Stimulated activated naive CD8-positive, alpha-beta T cell treated with anti-CD3 and anti-CD28 coated beads, Interleukin-15, amount 100 ng/mL, for 72 hours (primary cell): ENCODE results near the gene CRNN.

ENCODE experiments used
- ATAC-seq: fragments of 150-1000 bp; cut with Tn5 transposase; 2 replicates; pipeline ENCODE4 v1.10.0; 2021; ENCODE audit warnings: mild to moderate bottlenecking, moderate library complexity
- DNase-seq, 2 donors: peaks; one replicate each; pipeline ENCODE4 v3.0.0; 2021 to 2022
- H3K27ac Mint-ChIP-seq, 2 donors: one replicate each; pipeline ENCODE4 v1.8.0; 2022; ENCODE audit warnings: mild to moderate bottlenecking in 2 of 2, mixed read lengths in 2 of 2, moderate library complexity in 2 of 2
- H3K27me3 Mint-ChIP-seq: one replicate; pipeline ENCODE4 v1.8.0; 2022; ENCODE audit warnings: mixed read lengths
- H3K4me1 Mint-ChIP-seq: one replicate; pipeline ENCODE4 v1.8.0; 2022; ENCODE audit warnings: mild to moderate bottlenecking, mixed read lengths
- H3K4me3 Mint-ChIP-seq, 2 donors: one replicate each; pipeline ENCODE4 v1.8.0; 2022; ENCODE audit warnings: mild to moderate bottlenecking in 2 of 2, mixed read lengths in 2 of 2, moderate library complexity in 1 of 2
- H3K9me3 Mint-ChIP-seq, 2 donors: one replicate each; pipeline ENCODE4 v1.8.0; 2022; ENCODE audit warnings: mixed read lengths in 2 of 2

CRNN gene

DNA sequence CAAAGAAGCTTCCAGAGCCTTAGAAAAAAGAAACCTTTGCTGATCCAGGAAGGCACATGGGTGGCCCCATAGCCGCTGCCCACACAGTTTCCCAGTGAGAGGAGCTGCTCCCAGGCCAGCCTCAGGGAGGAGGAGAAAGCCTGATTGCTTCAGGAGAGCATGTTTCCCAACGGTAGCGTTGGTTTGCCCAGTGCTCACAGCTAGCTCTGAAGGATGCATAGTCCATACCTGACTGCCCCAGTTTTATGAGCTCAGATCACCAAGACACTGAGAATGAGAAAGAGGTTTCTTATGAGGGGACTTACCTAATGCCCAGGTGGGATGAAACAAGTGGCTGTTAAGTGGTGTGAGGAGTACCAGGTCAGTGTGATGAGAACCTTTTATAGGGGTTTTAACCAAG, at the start of gene CRNN:
TSS of gene CRNN (minus strand) at position 355 of the 400 bp plus-strand sequence. CDS start 2,030 bp downstream, outside the sequence.
- ATAC-seq (no peak), DNase-seq (no peak)
- Mint-ChIP-seq H3K4me3 (no peak within 1 kb of the TSS), H3K27me3 (peaks cover 43% of the 10 kb centered on the region), H3K4me1 (no peaks in the 10 kb centered on the region), H3K9me3 (no peaks in the 10 kb centered on the region), H3K27ac (no peak within 1 kb of the TSS)

DNA sequence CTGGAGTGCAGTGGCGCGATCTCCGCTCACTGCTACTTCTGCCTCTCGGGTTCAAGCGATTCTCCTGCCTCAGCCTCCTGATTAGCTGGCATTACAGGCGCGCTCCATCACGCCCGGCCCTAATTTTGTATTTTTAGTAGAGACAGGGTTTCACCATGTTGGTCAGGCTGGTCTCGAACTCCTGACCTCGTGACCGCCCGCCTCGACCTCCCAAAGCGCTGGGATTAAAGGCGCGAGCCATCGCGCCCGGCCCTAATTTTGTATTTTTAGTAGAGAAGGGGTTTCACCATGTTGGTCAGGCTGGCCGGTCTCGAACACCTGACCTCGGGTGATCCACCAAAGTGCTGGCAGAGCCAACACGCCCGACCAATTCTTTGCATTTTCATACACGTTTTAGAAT, 48.6 kb upstream of the CRNN start:
- H3K4me1 Mint-ChIP-seq: peaks cover 37% of the 10 kb centered on the region
- H3K27me3 Mint-ChIP-seq: peaks cover 8% of the 10 kb centered on the region
- peaks cover 5% of the 10 kb centered on the region in 2 donors for H3K9me3 Mint-ChIP-seq

DNA sequence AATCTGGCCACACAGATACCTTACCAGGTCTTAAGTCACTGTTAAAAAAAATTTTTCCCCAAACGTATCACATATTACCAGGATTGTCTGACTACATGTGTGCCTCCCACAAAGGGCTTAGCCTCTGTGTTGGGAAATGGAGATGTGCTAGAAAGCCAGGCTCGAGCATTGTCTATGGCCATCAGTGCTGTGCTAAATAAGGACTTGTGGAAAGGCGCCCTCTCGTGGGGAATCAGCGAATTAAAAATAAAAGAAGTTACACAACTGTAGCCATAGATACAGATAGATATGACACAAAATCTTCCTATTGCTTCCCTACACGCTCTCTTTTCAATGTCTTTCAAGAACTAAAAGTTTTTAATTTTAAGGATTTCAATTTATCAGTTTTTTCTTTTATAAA, 47.5 kb upstream of the CRNN start:
- Mint-ChIP-seq H3K9me3 (peaks cover 0 to 5% of the 10 kb centered on the region in 2 donors), H3K4me1 (peaks cover 37% of the 10 kb centered on the region), H3K27ac (no peak overlapping the region), H3K4me3 (peak overlapping the region; percentile 52 to 68), H3K27me3 (peaks cover 9% of the 10 kb centered on the region)
- DNase-seq (peak; percentile 49 to 55), ATAC-seq (peak; percentile 34)

More for the DNA sequence above, 48.6 kb upstream of the CRNN start:
- DNase-seq (no peak), ATAC-seq (no peak)
- Mint-ChIP-seq H3K27ac (no peak overlapping the region), H3K4me3 (no peak overlapping the region)

DNA sequence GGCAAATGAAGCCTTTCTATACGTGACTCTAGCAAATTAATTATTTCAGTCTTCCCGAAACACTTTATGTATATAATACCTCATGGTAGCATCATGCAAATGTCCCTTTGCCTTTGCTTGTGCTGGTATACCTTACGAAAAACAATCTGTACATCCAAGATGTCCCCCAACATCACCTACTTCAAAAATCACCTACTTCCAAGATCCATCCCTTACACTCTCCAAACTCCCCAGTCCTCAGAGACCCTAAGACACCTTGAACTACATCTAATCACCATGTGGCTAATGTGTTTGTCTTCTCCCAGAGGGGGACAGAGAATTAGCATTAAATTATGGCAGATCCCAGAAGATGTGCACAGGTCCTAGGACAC, 46.5 kb upstream of the CRNN start:
- H3K27ac Mint-ChIP-seq: peak overlapping the region in 1 of 2 donors; percentile 81
- H3K27me3 Mint-ChIP-seq: peaks cover 9% of the 10 kb centered on the region
- peak overlapping the region; percentile 48 to 69 for H3K4me3 Mint-ChIP-seq
- ATAC-seq: no peak
- H3K9me3 Mint-ChIP-seq: no peaks in the 10 kb centered on the region
- H3K4me1 Mint-ChIP-seq: peaks cover 37% of the 10 kb centered on the region
- no peak for DNase-seq

DNA sequence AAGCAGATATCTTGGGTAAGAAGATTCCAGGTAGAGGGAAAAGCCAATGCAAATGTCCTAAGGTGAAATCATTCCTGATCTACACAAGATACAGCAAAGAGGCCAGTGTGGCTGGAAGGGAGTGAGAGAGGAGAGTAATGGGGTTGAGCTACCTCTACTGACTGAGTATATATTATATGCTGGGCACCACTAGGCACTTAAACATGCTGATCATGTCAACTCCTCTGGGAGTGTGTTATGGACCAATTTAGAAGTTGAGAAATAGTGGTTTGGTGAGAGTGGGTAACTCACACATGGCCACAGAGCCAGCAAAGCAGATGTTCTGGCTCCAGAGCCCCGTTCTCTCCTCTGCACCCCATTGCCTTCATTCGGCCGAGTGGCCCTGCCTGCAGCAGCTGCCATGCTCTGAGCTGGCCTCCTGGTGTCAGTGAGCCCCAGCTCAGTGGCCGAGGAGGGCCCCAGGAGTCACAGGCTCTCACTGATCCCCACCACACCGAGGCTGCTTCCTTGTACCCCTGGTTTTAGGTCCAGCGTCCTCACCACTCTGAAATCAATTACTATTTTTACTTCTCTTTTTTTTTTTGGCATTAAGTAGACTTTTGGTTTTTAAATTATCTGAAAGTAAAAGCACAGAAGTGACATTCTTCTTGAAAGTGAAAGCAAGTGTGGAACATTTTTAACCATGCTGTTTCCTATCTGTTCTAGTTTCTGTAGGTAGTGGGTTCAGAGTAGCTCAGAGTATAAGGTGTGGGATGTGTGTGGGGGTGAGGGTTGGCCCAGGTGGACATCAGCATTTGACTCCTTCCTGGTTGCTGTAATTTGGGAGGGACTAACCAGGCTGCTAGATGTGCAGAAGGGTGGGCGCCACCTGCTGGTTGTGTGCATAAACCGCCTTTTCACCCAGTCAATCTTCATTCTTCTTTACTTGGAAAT, 45.8 kb upstream of the CRNN start:
- peaks cover 37% of the 10 kb centered on the region for H3K4me1 Mint-ChIP-seq
- peaks cover 9% of the 10 kb centered on the region for H3K27me3 Mint-ChIP-seq
- no peaks in the 10 kb centered on the region for H3K9me3 Mint-ChIP-seq
- peak; percentile 79 to 85 for DNase-seq
- ATAC-seq: peak; percentile 99
- peak overlapping the region; percentile 48 to 69 for H3K4me3 Mint-ChIP-seq
- peak overlapping the region; percentile 20 to 81 for H3K27ac Mint-ChIP-seq

DNA sequence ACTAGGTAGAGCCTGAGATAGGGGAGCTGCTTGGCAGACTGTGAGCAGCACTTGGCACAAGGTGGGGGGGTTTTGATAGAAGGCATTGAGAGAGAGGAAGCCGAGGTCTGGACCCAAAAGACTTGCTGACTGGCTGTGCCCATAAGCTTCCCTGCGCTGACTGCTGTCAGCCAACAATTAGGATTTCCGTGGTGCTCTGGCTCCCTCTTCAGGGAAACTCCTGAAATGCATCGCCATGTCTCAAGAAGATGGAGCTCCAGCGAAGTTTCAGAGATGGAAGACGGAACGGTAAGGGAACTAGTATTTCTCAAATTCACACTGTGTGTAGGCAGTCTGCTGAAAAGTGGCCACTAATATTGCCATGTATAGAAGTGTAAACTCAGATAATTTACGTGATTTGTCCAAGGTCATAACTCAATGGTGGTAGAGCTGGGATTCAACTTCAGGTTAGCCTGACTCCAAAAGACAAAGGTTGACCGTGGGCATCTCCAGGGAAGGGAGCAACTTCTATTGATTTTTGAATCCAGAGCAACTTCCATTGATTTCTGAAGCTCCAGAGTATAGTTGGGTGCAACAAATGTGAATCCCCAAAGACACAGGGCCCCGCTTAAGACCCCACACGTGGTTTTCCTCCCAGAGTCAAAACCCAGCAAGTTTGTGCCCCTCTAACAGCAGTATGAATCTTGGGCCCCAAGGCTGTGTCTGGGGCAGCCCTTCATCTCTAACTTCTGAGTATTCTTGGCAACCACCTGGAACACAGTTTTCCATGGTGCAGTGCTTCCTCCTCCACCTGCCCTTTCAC, 44.5 kb upstream of the CRNN start:
- H3K4me3 Mint-ChIP-seq: peak overlapping the region in 1 of 2 donors; percentile 5
- ATAC-seq (peak; percentile 40), DNase-seq (peak; percentile 78 to 79)
- H3K9me3 Mint-ChIP-seq: no peaks in the 10 kb centered on the region
- peaks cover 9% of the 10 kb centered on the region for H3K27me3 Mint-ChIP-seq
- H3K27ac Mint-ChIP-seq: no peak overlapping the region
- peaks cover 37% of the 10 kb centered on the region for H3K4me1 Mint-ChIP-seq

DNA sequence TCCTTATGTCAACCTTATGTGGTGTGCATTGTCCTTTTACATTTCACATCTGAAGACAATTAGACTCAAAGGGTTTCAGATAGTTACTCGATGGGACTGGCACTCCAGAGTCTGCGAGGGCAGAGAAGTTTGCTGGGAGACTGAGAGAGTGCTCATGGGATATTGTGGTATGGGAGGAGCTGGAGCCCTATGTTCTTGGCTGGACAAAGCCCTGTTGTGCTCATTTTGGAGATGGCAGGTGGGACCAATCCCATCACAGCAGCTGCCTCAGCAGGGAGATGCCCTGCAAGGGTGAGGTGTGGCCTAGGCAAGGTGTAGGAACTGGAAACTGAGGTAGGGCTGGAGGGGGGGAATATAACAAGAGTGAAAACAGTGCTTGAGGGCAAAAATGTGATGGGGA, 43.5 kb upstream of the CRNN start:
- H3K9me3 Mint-ChIP-seq: no peaks in the 10 kb centered on the region
- ATAC-seq: no peak
- H3K27me3 Mint-ChIP-seq: peaks cover 9% of the 10 kb centered on the region
- no peak overlapping the region for H3K4me3 Mint-ChIP-seq
- H3K27ac Mint-ChIP-seq: no peak overlapping the region
- peaks cover 37% of the 10 kb centered on the region for H3K4me1 Mint-ChIP-seq
- DNase-seq: no peak

DNA sequence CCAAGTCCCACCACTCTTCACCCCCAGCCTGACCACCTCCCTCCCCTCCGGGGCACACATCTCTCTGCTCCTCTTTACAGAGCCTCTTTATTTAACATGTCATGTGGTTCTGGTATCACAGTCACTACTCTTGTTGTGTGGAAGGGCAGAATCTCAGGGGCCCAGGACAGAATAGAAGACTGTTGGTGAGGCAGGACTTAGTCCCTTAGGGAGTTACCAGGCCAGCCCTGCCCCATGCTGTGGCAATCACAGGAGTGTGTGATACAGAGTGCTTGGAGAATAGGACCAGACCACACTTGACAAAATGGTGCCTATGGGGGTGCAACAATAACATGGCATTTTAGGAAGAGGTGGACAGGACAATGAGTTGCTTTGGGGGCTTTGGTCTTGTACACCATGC, 43.0 kb upstream of the CRNN start:
- Mint-ChIP-seq H3K4me3 (no peak overlapping the region), H3K27me3 (peaks cover 9% of the 10 kb centered on the region), H3K9me3 (no peaks in the 10 kb centered on the region), H3K4me1 (peaks cover 37% of the 10 kb centered on the region), H3K27ac (peak overlapping the region in 1 of 2 donors; percentile 65)
- no peak for ATAC-seq
- DNase-seq: no peak

DNA sequence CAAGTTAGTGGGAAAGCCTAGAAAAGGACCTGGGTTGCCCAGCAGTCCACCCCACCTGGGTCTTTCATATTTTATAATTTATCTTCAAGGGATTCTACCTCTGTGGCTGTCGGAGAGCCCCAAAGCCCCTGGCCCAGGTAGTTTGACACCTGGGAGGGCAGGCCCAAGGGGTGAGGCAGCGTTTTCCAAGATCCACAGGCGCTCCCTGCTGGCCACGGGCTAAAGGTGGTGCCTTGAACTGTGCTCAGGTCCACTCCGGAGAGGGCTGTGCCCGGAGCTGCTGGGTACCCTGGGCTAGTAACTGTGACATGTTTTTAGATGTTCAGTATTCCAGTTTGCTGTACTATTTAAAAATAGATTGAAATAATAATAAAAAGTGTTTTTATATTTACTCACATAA, 37.2 kb upstream of the CRNN start:
- H3K27ac Mint-ChIP-seq: no peak overlapping the region
- ATAC-seq (no peak), DNase-seq (no peak)
- H3K9me3 Mint-ChIP-seq: no peaks in the 10 kb centered on the region
- no peak overlapping the region for H3K4me3 Mint-ChIP-seq
- no peaks in the 10 kb centered on the region for H3K4me1 Mint-ChIP-seq
- H3K27me3 Mint-ChIP-seq: no peaks in the 10 kb centered on the region

DNA sequence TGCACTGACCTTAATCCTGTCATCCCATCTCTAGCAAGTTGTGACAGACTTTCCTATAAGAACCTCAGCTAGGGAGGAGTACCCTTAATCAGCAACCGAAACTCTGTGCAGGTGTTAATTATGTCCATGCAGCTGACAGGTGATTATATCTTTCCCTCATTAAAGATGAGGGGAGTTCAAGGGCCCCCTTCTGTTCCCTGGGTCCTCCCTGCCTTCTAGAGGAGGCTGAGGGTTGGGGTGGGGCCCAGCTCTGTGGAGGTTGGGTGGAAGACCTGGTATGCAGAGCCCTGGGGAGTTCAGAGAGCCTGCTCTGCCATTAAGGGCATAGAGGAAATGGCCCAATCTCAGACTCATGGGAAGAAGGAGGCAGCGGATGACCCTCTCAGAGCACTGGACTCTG, 35.6 kb upstream of the CRNN start:
- DNase-seq (no peak), ATAC-seq (no peak)
- Mint-ChIP-seq H3K27me3 (no peaks in the 10 kb centered on the region), H3K4me3 (no peak overlapping the region), H3K27ac (no peak overlapping the region), H3K4me1 (no peaks in the 10 kb centered on the region), H3K9me3 (no peaks in the 10 kb centered on the region)

DNA sequence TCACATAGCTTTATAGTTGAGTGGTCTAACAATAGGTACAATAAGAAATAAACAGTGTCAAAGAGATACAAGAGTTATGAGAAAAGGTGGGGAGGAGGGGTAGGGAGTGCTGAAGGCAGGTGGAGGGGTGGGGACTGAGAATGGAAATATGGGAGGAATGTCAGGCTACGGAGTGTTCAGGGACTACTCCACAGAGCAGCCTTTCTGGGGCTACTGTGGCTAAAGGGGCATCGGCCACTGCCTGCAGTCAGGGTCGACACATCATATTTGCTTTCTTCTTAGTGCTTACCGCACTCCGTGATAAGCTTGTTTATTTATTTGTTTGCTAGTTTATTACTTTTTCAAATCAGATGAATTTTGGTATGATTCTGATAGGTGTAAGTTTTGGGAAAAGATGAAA, 34.4 kb upstream of the CRNN start:
- ATAC-seq (no peak), DNase-seq (no peak)
- H3K9me3 Mint-ChIP-seq: no peaks in the 10 kb centered on the region
- H3K4me1 Mint-ChIP-seq: no peaks in the 10 kb centered on the region
- H3K27ac Mint-ChIP-seq: no peak overlapping the region
- H3K27me3 Mint-ChIP-seq: no peaks in the 10 kb centered on the region
- no peak overlapping the region for H3K4me3 Mint-ChIP-seq

DNA sequence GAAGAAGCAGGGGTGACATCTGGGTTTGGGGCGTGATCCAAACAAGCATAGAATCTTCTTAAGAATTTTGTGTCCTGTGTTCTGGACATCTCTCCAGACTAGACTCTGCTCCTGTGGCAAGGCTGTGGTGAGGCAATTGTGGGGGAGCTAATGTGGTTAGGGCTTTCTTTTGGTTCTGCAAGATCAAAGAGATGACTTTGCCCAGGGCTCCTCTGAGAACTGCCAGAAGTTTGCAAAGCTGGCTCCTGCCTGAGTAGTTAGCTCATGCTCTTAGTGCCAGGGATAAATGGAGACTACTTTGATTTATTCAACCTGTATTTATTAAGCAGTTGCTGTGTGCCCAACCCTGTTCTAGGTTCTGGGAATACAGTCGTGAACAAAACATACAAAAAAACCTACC, 34.0 kb upstream of the CRNN start:
- no peak for DNase-seq
- Mint-ChIP-seq H3K4me1 (no peaks in the 10 kb centered on the region), H3K4me3 (no peak overlapping the region), H3K9me3 (no peaks in the 10 kb centered on the region), H3K27ac (no peak overlapping the region), H3K27me3 (no peaks in the 10 kb centered on the region)
- ATAC-seq: no peak

DNA sequence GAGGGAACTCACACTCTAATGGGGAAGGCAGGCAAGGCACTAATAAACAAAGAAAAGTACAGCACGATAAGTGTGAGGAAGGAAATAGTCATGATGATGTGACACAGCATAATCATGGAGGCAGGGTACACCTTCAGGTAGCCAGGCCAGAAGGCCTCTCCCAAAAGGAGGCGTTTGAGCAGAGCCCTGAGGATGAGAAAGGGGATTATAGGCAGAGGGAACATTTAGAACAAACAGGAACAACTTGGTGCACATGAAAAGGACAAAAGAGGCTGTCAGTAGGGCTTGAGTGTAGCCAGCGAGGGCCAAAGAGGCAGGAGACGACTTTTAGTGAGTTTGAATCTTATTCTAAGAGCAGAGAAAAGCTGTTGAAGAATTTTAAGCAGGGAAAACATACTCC, 33.4 kb upstream of the CRNN start:
- Mint-ChIP-seq H3K27me3 (no peaks in the 10 kb centered on the region), H3K4me1 (no peaks in the 10 kb centered on the region), H3K9me3 (no peaks in the 10 kb centered on the region), H3K4me3 (no peak overlapping the region), H3K27ac (no peak overlapping the region)
- no peak for DNase-seq
- no peak for ATAC-seq

DNA sequence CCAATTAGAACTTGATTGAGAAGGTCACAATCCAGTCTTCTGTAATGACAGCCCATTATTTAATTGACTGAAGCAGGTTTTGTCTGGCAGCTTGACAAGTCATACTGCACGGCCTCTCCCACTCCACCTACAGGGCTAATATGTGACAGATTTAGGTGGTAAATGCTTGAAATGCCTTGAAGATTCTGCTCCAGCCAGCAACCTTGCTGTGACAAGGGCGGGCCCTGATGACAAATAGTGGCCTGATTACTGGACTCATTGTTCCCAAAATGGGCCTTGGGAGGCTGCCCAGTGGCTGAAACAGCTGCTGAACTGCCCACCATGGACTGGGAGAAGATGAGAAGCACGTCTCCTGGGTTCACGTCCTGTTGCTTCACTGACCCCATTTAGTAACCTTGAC, 30.0 kb upstream of the CRNN start:
- H3K9me3 Mint-ChIP-seq: no peaks in the 10 kb centered on the region
- H3K4me3 Mint-ChIP-seq: no peak overlapping the region
- H3K27ac Mint-ChIP-seq: no peak overlapping the region
- ATAC-seq (no peak), DNase-seq (no peak)
- peaks cover 8% of the 10 kb centered on the region for H3K27me3 Mint-ChIP-seq
- H3K4me1 Mint-ChIP-seq: no peaks in the 10 kb centered on the region

DNA sequence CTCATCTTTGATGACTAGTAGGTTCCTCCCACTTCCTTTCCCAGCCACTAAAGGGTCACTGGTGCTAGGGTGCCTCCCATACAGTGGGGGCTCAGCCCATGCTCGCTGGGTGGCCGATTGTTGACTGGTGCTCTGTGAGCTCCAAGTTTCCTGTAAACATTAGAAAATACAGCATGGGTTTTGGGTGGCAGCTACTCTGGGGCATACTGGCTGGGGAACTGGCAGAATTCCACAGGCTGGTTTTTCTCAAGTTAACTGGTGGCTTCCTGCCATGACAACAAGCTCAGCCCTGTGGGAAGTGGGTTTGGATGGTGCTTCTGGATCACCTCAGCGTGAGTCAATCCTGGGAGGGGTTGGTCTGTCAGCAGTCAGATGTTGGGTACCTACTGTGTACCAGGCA, 28.7 kb upstream of the CRNN start:
- Mint-ChIP-seq H3K27me3 (peaks cover 18% of the 10 kb centered on the region), H3K9me3 (no peaks in the 10 kb centered on the region), H3K27ac (no peak overlapping the region), H3K4me1 (no peaks in the 10 kb centered on the region), H3K4me3 (no peak overlapping the region)
- no peak for ATAC-seq
- DNase-seq: no peak

DNA sequence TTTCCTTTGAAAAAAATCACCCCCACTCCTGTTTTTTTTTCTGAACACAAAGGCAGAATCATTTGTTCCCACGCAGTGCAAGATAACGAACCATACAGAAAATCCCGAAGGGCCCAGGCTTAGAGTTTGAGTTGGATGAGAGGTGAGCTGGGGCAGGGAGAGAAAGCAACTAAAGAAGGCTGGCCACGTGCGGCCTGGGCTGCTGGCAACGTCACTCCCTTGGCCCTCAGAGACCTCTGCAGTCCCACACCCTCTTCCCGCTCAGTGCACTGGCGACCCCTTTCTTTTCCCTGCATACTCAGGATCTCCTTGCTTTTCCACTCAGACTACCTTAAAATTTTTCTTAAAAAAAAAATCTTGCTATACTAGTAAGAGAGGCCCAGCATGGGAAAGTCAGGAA, 28.2 kb upstream of the CRNN start:
- no peak for DNase-seq
- H3K4me1 Mint-ChIP-seq: no peaks in the 10 kb centered on the region
- H3K4me3 Mint-ChIP-seq: no peak overlapping the region

More for the DNA sequence above, 28.2 kb upstream of the CRNN start:
- H3K27ac Mint-ChIP-seq: no peak overlapping the region
- no peak for ATAC-seq
- H3K27me3 Mint-ChIP-seq: peaks cover 19% of the 10 kb centered on the region
- H3K9me3 Mint-ChIP-seq: no peaks in the 10 kb centered on the region
